HCT116 (cell line): Measurements from ENCODE around the gene HIGD1A. TPM values are rescaled to one million over a fixed set of nuclear protein-coding genes. Genes with fewer than 3 reads are reported as not detected.

Experiments
- ATAC-seq: fragments of 200-7000 bp; cut with Tn5 transposase; 2 replicates; pipeline ENCODE4 v1.9.1; 2020; ENCODE audit warnings: mild to moderate bottlenecking, moderate library complexity
- BruUV-seq: library from RNA; stranded (reverse); fragments of 400-500 nt; replicated peaks from 2 replicates; lab custom pipeline; 2021; lab: Mats Ljungman, UMichigan
- CTCF ChIA-PET: fragments of 300-600 bp; sonication (Branson Sonifier 250); formaldehyde crosslinking; loops from one replicate; lab custom pipeline; 2021; ENCODE audit warnings: antibody characterized with exemption; lab: Charles Lee
- POLR2A ChIA-PET: fragments of 300-600, 350-600 bp; sonication (Branson Sonifier 250); formaldehyde crosslinking; loops from one replicate; lab custom pipeline; 2021; ENCODE audit warnings: antibody characterized with exemption; lab: Charles Lee
- RAD21 ChIA-PET, 2 experiments: fragments of 300-600 bp; sonication (Branson Sonifier 250); formaldehyde crosslinking; loops; one replicate each; lab custom pipeline; 2023; ENCODE audit warnings: low total read pairs in 2 of 2; ENCODE audit not compliant: uncharacterized antibody in 2 of 2, unreplicated experiment in 2 of 2, low non-redundant PET in 1 of 2; lab: Charles Lee
- DNase-seq: peaks from one replicate; pipeline ENCODE4 v3.0.0-alpha.2; 2010; ENCODE audit warnings: low read depth, low spot score
- H2AFZ ChIP-seq: fragments of 200-600 bp; shearing (Covaris generic), sonication (generic); 2 replicates; pipeline ENCODE4 v1.6.1; 2017; ENCODE audit warnings: low read depth, mixed run types, mixed read lengths, antibody characterized with exemption, low read length; ENCODE audit not compliant: poor library complexity, severe bottlenecking
- H3K27ac ChIP-seq: 2 replicates; pipeline ENCODE4 v1.5.1; 2012; ENCODE audit warnings: low read depth, low read length
- H3K27me3 ChIP-seq: fragments of 200-600 bp; sonication (generic); 2 replicates; pipeline ENCODE4 v1.6.1; 2016; ENCODE audit warnings: mixed run types, low read length, mixed read lengths; ENCODE audit not compliant: insufficient read depth
- H3K36me3 ChIP-seq, 2 experiments: fragments of 200-500 bp in 1 of 2; fragments of 200-600 bp in 1 of 2; sonication (Bioruptor generic) in 1 of 2; sonication (generic) in 1 of 2; 2 replicates each; pipeline versions ENCODE4 v1.5.1 to v1.6.1; 2014 to 2016; ENCODE audit warnings: low read length in 2 of 2, inconsistent platforms in 1 of 2, mixed read lengths in 1 of 2, mixed run types in 1 of 2; ENCODE audit not compliant: insufficient read depth in 2 of 2, control insufficient read depth in 1 of 2
- H3K4me1 ChIP-seq, 2 experiments: fragments of 200-600 bp in 1 of 2; sonication (generic) in 1 of 2; 2 replicates each; pipeline versions ENCODE4 v1.5.1 to v1.6.1; 2012 to 2017; ENCODE audit warnings: low read length in 2 of 2, inconsistent platforms in 1 of 2, mild to moderate bottlenecking in 1 of 2, mixed read lengths in 1 of 2, mixed run types in 1 of 2, moderate library complexity in 1 of 2; ENCODE audit not compliant: insufficient read depth in 2 of 2, control insufficient read depth in 1 of 2
- H3K4me2 ChIP-seq: fragments of 200-600 bp; sonication (generic); 2 replicates; pipeline ENCODE4 v1.6.1; 2017; ENCODE audit warnings: mixed run types, low read length, mixed read lengths
- H3K4me3 ChIP-seq, 2 experiments: fragments of 200-600 bp in 1 of 2; sonication (generic) in 1 of 2; replicated peaks in 1 of 2; 2 replicates each; pipeline ENCODE4 v1.5.1; 2011 to 2016; ENCODE audit warnings: low read length in 2 of 2, control low read depth in 1 of 2, low read depth in 1 of 2, mild to moderate bottlenecking in 1 of 2, mixed read lengths in 1 of 2, mixed run types in 1 of 2
- H3K79me2 ChIP-seq: fragments of 200-600 bp; sonication (generic); 2 replicates; pipeline ENCODE4 v1.6.1; 2017; ENCODE audit warnings: mild to moderate bottlenecking, mixed run types, low read length, moderate library complexity, mixed read lengths; ENCODE audit not compliant: insufficient read depth
- H3K9ac ChIP-seq: fragments of 200-600 bp; sonication (generic); 2 replicates; pipeline ENCODE4 v1.6.1; 2016; ENCODE audit warnings: low read length, mixed read lengths
- H3K9me2 ChIP-seq: fragments of 200-600 bp; sonication (generic), shearing (Covaris generic); 2 replicates; pipeline ENCODE4 v1.6.1; 2017; ENCODE audit warnings: mixed run types, mild to moderate bottlenecking, moderate library complexity; ENCODE audit not compliant: insufficient read depth
- H3K9me3 ChIP-seq, 2 experiments: fragments of 200-500 bp in 1 of 2; fragments of 200-600 bp in 1 of 2; sonication (Bioruptor generic) in 1 of 2; sonication (generic) in 1 of 2; 2 replicates each; pipeline ENCODE4 v1.6.1; 2014 to 2017; ENCODE audit warnings: low read length in 2 of 2, mixed read lengths in 2 of 2, inconsistent platforms in 1 of 2, low read depth in 1 of 2, mild to moderate bottlenecking in 1 of 2, mixed run types in 1 of 2, moderate library complexity in 1 of 2; ENCODE audit not compliant: control insufficient read depth in 1 of 2, insufficient read depth in 1 of 2
- H4K20me1 ChIP-seq: fragments of 200-600 bp; sonication (generic), shearing (Covaris generic); 2 replicates; pipeline ENCODE4 v1.6.1; 2017; ENCODE audit warnings: mixed run types, mild to moderate bottlenecking, moderate library complexity; ENCODE audit not compliant: insufficient read depth
- MAX ChIP-seq: IDR thresholded peaks from 2 replicates; pipeline ENCODE4 v1.6.1; 2012
- POLR2A ChIP-seq: IDR thresholded peaks from 2 replicates; pipeline ENCODE4 v1.7.0; 2011; ENCODE audit warnings: borderline replicate concordance; ENCODE audit not compliant: insufficient read depth, insufficient read length; ENCODE audit errors: extremely low read depth
- RAD21 ChIP-seq: IDR thresholded peaks from 2 replicates; pipeline ENCODE4 v1.6.1; 2012; ENCODE audit warnings: low read depth, mild to moderate bottlenecking
- SP1 ChIP-seq: IDR thresholded peaks from 2 replicates; pipeline ENCODE4 v1.6.1; 2012; ENCODE audit warnings: low read depth
- intact Hi-C: fragments of 100-400 bp; cut with micrococcal nuclease; formaldehyde crosslinking; loops from 2 replicates; pipeline ENCODE4 v1.10.0; 2022
- total RNA-seq: library from RNA; stranded (reverse); gene quantifications from one replicate; pipeline ENCODE4 v1.2.1, GENCODE V29; 2021; ENCODE audit not compliant: unreplicated experiment
- TF ChIP-seq, protein P1 (sequence below), 3 experiments: fragments of 200-600 bp in 1 of 3; sonication (generic) in 1 of 3; IDR thresholded peaks in 2 of 3; conservative IDR thresholded peaks in 1 of 3; 2 replicates each; pipeline ENCODE4 v1.5.1; 2012 to 2017; ENCODE audit warnings: low read depth in 2 of 3, low read length in 2 of 3, antibody characterized with exemption in 1 of 3, borderline replicate concordance in 1 of 3, control low read depth in 1 of 3, mild to moderate bottlenecking in 1 of 3, mixed read lengths in 1 of 3, mixed run types in 1 of 3, moderate library complexity in 1 of 3; ENCODE audit not compliant: insufficient read depth in 1 of 3

The HIGD1A gene
- total RNA-seq, 1 experiment from 2014 or later, result 71.2 TPM

GRCh38 chr3:42802876-42803413 is 1.3 kb downstream of the HIGD1A start:
- ChIA-PET POLR2A (interaction anchor here (0.7 kb wide), 1 partner anchor 8 kb away, joined by 3 read pairs; no protein-coding TSS in a partner anchor), CTCF (interaction anchor here (2.9 kb wide), 1 partner anchor 28 kb away, joined by 11 read pairs; no protein-coding TSS in a partner anchor), RAD21 (no interaction called here)
- Histone ChIP-seq H3K27me3 (no peaks in the 10 kb centered on the region), H3K4me3 (peak overlapping the region; percentile 88 to 98), H3K36me3 (no peaks in the 10 kb centered on the region), H2AFZ (no peak overlapping the region), H3K4me2 (peak overlapping the region; percentile 95), H3K79me2 (peaks cover 50% of the 10 kb centered on the region), H3K9me2 (no peaks in the 10 kb centered on the region), H3K27ac (peak overlapping the region; percentile 70), H4K20me1 (no peaks in the 10 kb centered on the region), H3K9ac (peak overlapping the region; percentile 94), H3K9me3 (no peaks in the 10 kb centered on the region), H3K4me1 (peaks cover 0 to 15% of the 10 kb centered on the region in 2 experiments; a peak in 2 of 4 replicates)
- intact Hi-C loops, result no loop called here
- BruUV-seq, result TSS peak; percentile 36
- DNase-seq (no peak), ATAC-seq (no peak)
- no peak for TF ChIP-seq SP1
- peak; percentile 8; the same call in 1 of the 2 replicates for TF ChIP-seq MAX

DNA sequence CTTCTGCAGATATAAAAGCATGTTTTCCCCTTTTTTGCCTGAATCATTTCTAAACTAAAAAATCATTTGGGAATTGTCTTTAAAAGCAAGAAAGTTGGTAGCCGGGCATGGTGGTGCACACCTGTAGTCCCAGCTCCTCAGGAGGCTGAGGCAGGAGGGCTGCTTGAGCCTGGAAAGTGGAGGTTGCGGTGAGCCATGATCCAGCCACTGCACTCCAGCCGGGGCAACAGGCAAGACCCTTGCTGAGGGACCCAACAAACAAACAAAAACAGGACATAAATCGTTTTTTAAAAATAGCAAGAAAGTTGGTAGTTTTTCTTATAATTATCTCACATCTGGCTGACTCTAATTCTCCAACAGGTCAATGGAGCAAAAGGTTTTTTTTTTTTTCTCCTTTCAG is 2.5 kb downstream of the HIGD1A start:
- H3K4me1 ChIP-seq, result peaks cover 0 to 15% of the 10 kb centered on the region in 2 experiments; a peak in 2 of 4 replicates

More for the DNA sequence above, 2.5 kb downstream of the HIGD1A start:
- no peak overlapping the region for H3K9ac ChIP-seq
- ChIA-PET RAD21 (no interaction called here), POLR2A (no interaction called here), CTCF (no interaction called here)
- no peak overlapping the region for H3K4me3 ChIP-seq
- H3K9me3 ChIP-seq, result no peaks in the 10 kb centered on the region
- H3K4me2 ChIP-seq, result no peak overlapping the region
- H2AFZ ChIP-seq, result no peak overlapping the region
- TF ChIP-seq POLR2A (no peak), RAD21 (no peak)
- TF ChIP-seq, protein P1, sequence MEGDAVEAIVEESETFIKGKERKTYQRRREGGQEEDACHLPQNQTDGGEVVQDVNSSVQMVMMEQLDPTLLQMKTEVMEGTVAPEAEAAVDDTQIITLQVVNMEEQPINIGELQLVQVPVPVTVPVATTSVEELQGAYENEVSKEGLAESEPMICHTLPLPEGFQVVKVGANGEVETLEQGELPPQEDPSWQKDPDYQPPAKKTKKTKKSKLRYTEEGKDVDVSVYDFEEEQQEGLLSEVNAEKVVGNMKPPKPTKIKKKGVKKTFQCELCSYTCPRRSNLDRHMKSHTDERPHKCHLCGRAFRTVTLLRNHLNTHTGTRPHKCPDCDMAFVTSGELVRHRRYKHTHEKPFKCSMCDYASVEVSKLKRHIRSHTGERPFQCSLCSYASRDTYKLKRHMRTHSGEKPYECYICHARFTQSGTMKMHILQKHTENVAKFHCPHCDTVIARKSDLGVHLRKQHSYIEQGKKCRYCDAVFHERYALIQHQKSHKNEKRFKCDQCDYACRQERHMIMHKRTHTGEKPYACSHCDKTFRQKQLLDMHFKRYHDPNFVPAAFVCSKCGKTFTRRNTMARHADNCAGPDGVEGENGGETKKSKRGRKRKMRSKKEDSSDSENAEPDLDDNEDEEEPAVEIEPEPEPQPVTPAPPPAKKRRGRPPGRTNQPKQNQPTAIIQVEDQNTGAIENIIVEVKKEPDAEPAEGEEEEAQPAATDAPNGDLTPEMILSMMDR (IDR thresholded peaks at IDR 0.05 in 2 of 3, conservative IDR thresholded peaks at IDR 0.05 in 1 of 3; ENCODE audit: borderline replicate concordance in 1 of 3, insufficient read depth in 1 of 3, low read depth in 2 of 3, low read length in 2 of 3), result no peak
- H4K20me1 ChIP-seq, result no peaks in the 10 kb centered on the region
- no peaks in the 10 kb centered on the region for H3K9me2 ChIP-seq
- ATAC-seq (no peak), DNase-seq (no peak)
- H3K27me3 ChIP-seq, result no peaks in the 10 kb centered on the region
- peaks cover 50% of the 10 kb centered on the region for H3K79me2 ChIP-seq
- H3K27ac ChIP-seq, result no peak overlapping the region
- BruUV-seq, result no TSS peak
- H3K36me3 ChIP-seq, result no peaks in the 10 kb centered on the region
- intact Hi-C loops, result no loop called here
